SK-N-SH (cell line): Measurements from ENCODE around the gene ZYG11A. TPM values are rescaled to one million over a fixed set of nuclear protein-coding genes. Genes with fewer than 3 reads are reported as not detected.

Experiments
- CTCF ChIA-PET: fragments of 300-600, 350-600 bp; formaldehyde crosslinking; extraction: SDS; loops from one replicate; lab custom pipeline; 2021; lab: Yijun Ruan, JAX
- POLR2A ChIA-PET: fragments of 350-600 bp; sonication (Branson Sonifier 250); formaldehyde crosslinking; extraction: SDS; loops from one replicate; lab custom pipeline; 2020; ENCODE audit warnings: antibody characterized with exemption, inconsistent platforms; lab: Yijun Ruan, JAX
- DNase-seq: peaks from one replicate; pipeline ENCODE4 v3.0.0; 2012
- H2AFZ ChIP-seq: fragments of 200-600 bp; sonication (generic); 2 replicates; pipeline ENCODE4 v1.8.1; 2016; ENCODE audit warnings: antibody characterized with exemption, mild to moderate bottlenecking, low read depth
- H3F3A ChIP-seq: fragments of 200-600 bp; sonication (generic); replicated peaks from 2 replicates; pipeline ENCODE3; 2016; ENCODE audit warnings: antibody characterized with exemption, mild to moderate bottlenecking; ENCODE audit not compliant: insufficient read depth
- H3K27ac ChIP-seq, 2 experiments: fragments of 200-500 bp in 1 of 2; fragments of 200-600 bp in 1 of 2; sonication (Bioruptor generic) in 1 of 2; sonication (generic), shearing (Covaris generic) in 1 of 2; 2 replicates each; pipeline versions ENCODE4 v1.5.1 to v1.6.1; 2014 to 2016; ENCODE audit warnings: low read depth in 2 of 2, inconsistent platforms in 1 of 2, low read length in 1 of 2, mild to moderate bottlenecking in 1 of 2, mixed read lengths in 1 of 2
- H3K27me3 ChIP-seq: fragments of 200-600 bp; sonication (generic), shearing (Covaris generic); 2 replicates; pipeline ENCODE4 v1.6.1; 2016; ENCODE audit warnings: mixed run types; ENCODE audit not compliant: insufficient read depth
- H3K36me3 ChIP-seq, 2 experiments: fragments of 200-500 bp in 1 of 2; fragments of 200-600 bp in 1 of 2; sonication (Bioruptor generic) in 1 of 2; sonication (generic) in 1 of 2; replicated peaks in 1 of 2; 2 replicates each; pipeline versions ENCODE3 to v1.5.1; 2014 to 2016; ENCODE audit warnings: low read length in 1 of 2, mild to moderate bottlenecking in 1 of 2; ENCODE audit not compliant: insufficient read depth in 2 of 2, control insufficient read depth in 1 of 2
- H3K4me1 ChIP-seq, 2 experiments: fragments of 200-500 bp in 1 of 2; fragments of 200-600 bp in 1 of 2; sonication (Bioruptor generic) in 1 of 2; sonication (generic), shearing (Covaris generic) in 1 of 2; 2 replicates each; pipeline versions ENCODE4 v1.5.1 to v1.6.1; 2014 to 2016; ENCODE audit warnings: low read depth in 1 of 2, low read length in 1 of 2, mixed run types in 1 of 2; ENCODE audit not compliant: insufficient read depth in 2 of 2, control insufficient read depth in 1 of 2
- H3K4me2 ChIP-seq: fragments of 200-600 bp; sonication (generic), shearing (Covaris generic); 2 replicates; pipeline ENCODE4 v1.6.1; 2017; ENCODE audit warnings: mixed run types
- H3K4me3 ChIP-seq, 2 experiments: fragments of 200-500 bp in 1 of 2; fragments of 200-600 bp in 1 of 2; sonication (Bioruptor generic) in 1 of 2; sonication (generic), shearing (Covaris generic) in 1 of 2; 2 replicates each; pipeline versions ENCODE4 v1.5.1 to v1.8.1; 2014 to 2016; ENCODE audit warnings: low read depth in 2 of 2, inconsistent platforms in 1 of 2, low read length in 1 of 2, mild to moderate bottlenecking in 1 of 2, mixed read lengths in 1 of 2, moderate library complexity in 1 of 2
- H3K79me2 ChIP-seq: fragments of 200-600 bp; sonication (generic); 2 replicates; pipeline ENCODE4 v1.8.1; 2017; ENCODE audit warnings: mild to moderate bottlenecking; ENCODE audit not compliant: insufficient read depth
- H3K9ac ChIP-seq: fragments of 200-600 bp; sonication (generic); 2 replicates; pipeline ENCODE4 v1.6.1; 2017; ENCODE audit warnings: mixed run types
- H3K9me2 ChIP-seq: fragments of 200-600 bp; sonication (generic); 2 replicates; pipeline ENCODE4 v1.6.1; 2017; ENCODE audit warnings: mixed run types
- H3K9me3 ChIP-seq: fragments of 200-600 bp; sonication (generic); 2 replicates; pipeline ENCODE4 v1.6.1; 2017; ENCODE audit warnings: mixed run types, mild to moderate bottlenecking, moderate library complexity
- H4K20me1 ChIP-seq: fragments of 200-600 bp; sonication (generic); 2 replicates; pipeline ENCODE4 v1.6.1; 2017; ENCODE audit warnings: mild to moderate bottlenecking, mixed run types; ENCODE audit not compliant: insufficient read depth
- CTCF ChIP-seq: fragments of 200-600 bp; sonication (generic); IDR thresholded peaks from 2 replicates; pipeline ENCODE4 v1.6.1; 2017; ENCODE audit warnings: antibody characterized with exemption, mild to moderate bottlenecking, moderate library complexity
- ELF1 ChIP-seq: IDR thresholded peaks from 2 replicates; pipeline ENCODE4 v1.4.0; 2012
- FOSL2 ChIP-seq: IDR thresholded peaks from 2 replicates; pipeline ENCODE4 v1.4.0; 2012; ENCODE audit warnings: low read depth, mild to moderate bottlenecking, moderate library complexity, borderline replicate concordance
- FOXJ3 ChIP-seq: sonication (generic); formaldehyde crosslinking; IDR thresholded peaks from 2 replicates; pipeline ENCODE4 v1.5.1; 2020; ENCODE audit warnings: mild to moderate bottlenecking, missing genetic modification reagents
- GATA2 ChIP-seq: sonication (generic); formaldehyde crosslinking; IDR thresholded peaks from 2 replicates; pipeline ENCODE4 v1.5.0; 2020; ENCODE audit warnings: mild to moderate bottlenecking, missing genetic modification reagents
- JUND ChIP-seq: IDR thresholded peaks from 2 replicates; pipeline ENCODE4 v1.4.0; 2012
- MAX ChIP-seq: IDR thresholded peaks from 2 replicates; pipeline ENCODE4 v1.4.0; 2012; ENCODE audit warnings: low read depth
- MEF2A ChIP-seq: IDR thresholded peaks from 2 replicates; pipeline ENCODE4 v1.4.0; 2012; ENCODE audit warnings: low read depth, borderline replicate concordance
- NFIC ChIP-seq: IDR thresholded peaks from 2 replicates; pipeline ENCODE4 v1.4.0; 2012; ENCODE audit warnings: borderline replicate concordance
- NRF1 ChIP-seq: IDR thresholded peaks from 2 replicates; pipeline ENCODE4 v1.6.1; 2012; ENCODE audit warnings: low read depth, mild to moderate bottlenecking, low read length
- PBX3 ChIP-seq: IDR thresholded peaks from 2 replicates; pipeline ENCODE4; 2012
- POLR2AphosphoS5 ChIP-seq: IDR thresholded peaks from 2 replicates; pipeline ENCODE4 v1.6.1; 2012; ENCODE audit warnings: low read depth, low read length
- REST ChIP-seq: IDR thresholded peaks from 2 replicates; pipeline ENCODE4 v1.6.1; 2012; ENCODE audit warnings: mild to moderate bottlenecking, low read depth, low read length, moderate library complexity
- RXRA ChIP-seq: IDR thresholded peaks from 2 replicates; pipeline ENCODE4 v1.4.0; 2012; ENCODE audit warnings: low read depth, mild to moderate bottlenecking, borderline replicate concordance
- SIN3A ChIP-seq: IDR thresholded peaks from 2 replicates; pipeline ENCODE4 v1.6.1; 2012; ENCODE audit warnings: low read depth, mild to moderate bottlenecking, low read length, moderate library complexity, borderline replicate concordance
- SMC3 ChIP-seq: IDR thresholded peaks from 2 replicates; pipeline ENCODE4 v1.6.1; 2012; ENCODE audit warnings: low read depth, low read length, improper control_type of control experiment
- TEAD4 ChIP-seq: IDR thresholded peaks from 2 replicates; pipeline ENCODE4 v1.4.0; 2012; ENCODE audit warnings: mild to moderate bottlenecking, borderline replicate concordance; ENCODE audit not compliant: insufficient read depth
- USF2 ChIP-seq: fragments of 150-350 bp; IDR thresholded peaks from 2 replicates; pipeline ENCODE4 v1.6.1; 2017; ENCODE audit warnings: antibody characterized with exemption, low read length, low read depth, borderline replicate concordance
- YY1 ChIP-seq: IDR thresholded peaks from 2 replicates; pipeline ENCODE4 v1.4.0; 2012; ENCODE audit warnings: low read depth, mild to moderate bottlenecking
- WGBS: methylation state at CpG from one replicate; pipeline ENCODE4 v1.1.6; 2017; ENCODE audit warnings: low lambda C conversion rate; 5-methylcytosine and 5-hydroxymethylcytosine counted together
- polyA plus RNA-seq, 3 experiments: library from polyadenylated mRNA; depleted of rRNA; stranded (reverse); fragments of >200 nt; gene quantifications; 2 replicates each; pipeline ENCODE4 v1.2.3, GENCODE V29; 2012

ZYG11A gene
- polyA plus RNA-seq, 1 of the 3 experiments (the other 2 are of a cell fraction): 0.41 TPM

GRCh38 chr1:52907068-52907811 is 64.7 kb downstream of the ZYG11A start:
- WGBS: 98% methylated on average over 8 of the region's 9 CpGs
- no peaks in the 10 kb centered on the region for H3K36me3 ChIP-seq
- no peaks in the 10 kb centered on the region for H3K79me2 ChIP-seq
- H3K27me3 ChIP-seq: no peaks in the 10 kb centered on the region
- no peak overlapping the region for H2AFZ ChIP-seq
- no peak for TF ChIP-seq NFIC
- no peak for TF ChIP-seq TEAD4
- TF ChIP-seq JUND: no peak
- no peak for TF ChIP-seq MAX
- no peak for TF ChIP-seq MEF2A
- TF ChIP-seq REST: no peak
- TF ChIP-seq GATA2: no peak
- no peak for TF ChIP-seq YY1
- no peak for TF ChIP-seq PBX3
- TF ChIP-seq FOXJ3 (CRISPR knock-in tag): no peak
- TF ChIP-seq FOSL2: no peak
- no peak for TF ChIP-seq NRF1
- no peak for TF ChIP-seq USF2
- no peak for TF ChIP-seq SMC3
- TF ChIP-seq SIN3A: no peak
- TF ChIP-seq ELF1: no peak
- no peak for TF ChIP-seq RXRA
- TF ChIP-seq POLR2AphosphoS5: no peak
- no peak for TF ChIP-seq CTCF
- no peaks in the 10 kb centered on the region for H3F3A ChIP-seq
- ChIA-PET CTCF (interaction anchor here (0.8 to 3.1 kb wide), 3 partner anchors 33 to 276 kb away, joined by 3 to 65 read pairs (median 3); no protein-coding TSS in a partner anchor), POLR2A (no interaction called here)
- H3K9me3 ChIP-seq: no peaks in the 10 kb centered on the region
- H3K4me3 ChIP-seq: no peak overlapping the region
- no peak overlapping the region for H3K9ac ChIP-seq
- H3K27ac ChIP-seq: no peak overlapping the region
- DNase-seq: no peak
- no peaks in the 10 kb centered on the region; a peak in 1 of 4 replicates for H3K4me1 ChIP-seq
- H3K4me2 ChIP-seq: no peak overlapping the region
- no peaks in the 10 kb centered on the region for H3K9me2 ChIP-seq
- no peaks in the 10 kb centered on the region for H4K20me1 ChIP-seq
